ENCODE measurements around the gene HOXA4. TPM values are rescaled to one million over a fixed set of nuclear protein-coding genes. Genes with fewer than 3 reads are reported as not detected.

Gene HOXA4
- total RNA-seq, 2 experiments from 2014 or later: 0.25 TPM; not detected in 1

DNA sequence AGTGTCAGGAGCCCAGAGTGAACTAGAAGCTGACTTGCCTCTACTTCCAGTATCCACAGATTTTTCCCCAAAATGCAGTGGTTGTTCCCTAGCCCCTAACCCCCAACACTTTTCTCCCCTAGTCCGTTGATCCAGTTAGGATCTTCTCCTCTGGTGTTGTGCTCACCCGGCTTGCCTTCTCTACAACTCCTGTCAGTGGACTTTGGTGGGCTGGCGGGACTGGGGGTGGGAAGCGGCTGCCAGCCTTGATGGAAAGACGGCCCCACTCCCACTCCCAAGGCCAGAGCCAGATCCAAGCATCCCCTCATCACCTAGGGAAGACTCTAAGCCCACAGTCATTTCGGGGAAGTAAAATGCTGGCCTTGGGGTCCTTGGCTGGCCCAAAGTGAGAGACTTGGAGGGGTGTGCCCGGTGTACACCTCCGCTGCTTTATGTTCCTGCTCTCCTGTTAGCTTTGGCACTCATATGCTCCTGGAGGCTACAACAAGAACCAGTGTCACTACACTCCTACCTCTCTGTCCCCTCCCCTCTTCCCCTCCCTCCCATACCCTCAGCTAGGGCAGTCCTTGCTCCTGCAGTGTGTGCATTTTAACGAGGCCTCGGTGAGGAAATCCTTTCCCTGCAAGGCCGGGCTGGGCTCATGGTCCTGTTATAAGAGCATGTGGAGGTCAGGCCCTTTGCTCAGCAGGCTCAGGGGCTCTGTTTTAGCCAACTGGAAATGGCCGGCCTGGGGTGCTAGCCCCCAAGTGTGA, 44.5 kb upstream of the HOXA4 start:
- CTCF ChIA-PET: interaction anchor here (0.7 to 10.4 kb wide), 5 partner anchors 12 to 23 kb away, joined by 4 to 61 read pairs (median 7); partner anchors contain the start of gene HOXA3
- no peak for DNase-seq
- no peak for ATAC-seq
- peaks cover 15% of the 10 kb centered on the region for H3K4me1 Mint-ChIP-seq (ENCODE audit: low read depth)
- no peak overlapping the region for H3K27ac Mint-ChIP-seq
- intact Hi-C loops (cut with micrococcal nuclease): loop anchor here (5.0 kb wide), 1 partner anchor 67 kb away; the partner anchor contains the start of gene EVX1
- POLR2A ChIA-PET: no interaction called here
- no peaks in the 10 kb centered on the region for H3K9me3 Mint-ChIP-seq
- H3K36me3 Mint-ChIP-seq (ENCODE audit: low read depth): no peaks in the 10 kb centered on the region
- peaks cover 72% of the 10 kb centered on the region for H3K27me3 Mint-ChIP-seq
- TF ChIP-seq, protein P1, sequence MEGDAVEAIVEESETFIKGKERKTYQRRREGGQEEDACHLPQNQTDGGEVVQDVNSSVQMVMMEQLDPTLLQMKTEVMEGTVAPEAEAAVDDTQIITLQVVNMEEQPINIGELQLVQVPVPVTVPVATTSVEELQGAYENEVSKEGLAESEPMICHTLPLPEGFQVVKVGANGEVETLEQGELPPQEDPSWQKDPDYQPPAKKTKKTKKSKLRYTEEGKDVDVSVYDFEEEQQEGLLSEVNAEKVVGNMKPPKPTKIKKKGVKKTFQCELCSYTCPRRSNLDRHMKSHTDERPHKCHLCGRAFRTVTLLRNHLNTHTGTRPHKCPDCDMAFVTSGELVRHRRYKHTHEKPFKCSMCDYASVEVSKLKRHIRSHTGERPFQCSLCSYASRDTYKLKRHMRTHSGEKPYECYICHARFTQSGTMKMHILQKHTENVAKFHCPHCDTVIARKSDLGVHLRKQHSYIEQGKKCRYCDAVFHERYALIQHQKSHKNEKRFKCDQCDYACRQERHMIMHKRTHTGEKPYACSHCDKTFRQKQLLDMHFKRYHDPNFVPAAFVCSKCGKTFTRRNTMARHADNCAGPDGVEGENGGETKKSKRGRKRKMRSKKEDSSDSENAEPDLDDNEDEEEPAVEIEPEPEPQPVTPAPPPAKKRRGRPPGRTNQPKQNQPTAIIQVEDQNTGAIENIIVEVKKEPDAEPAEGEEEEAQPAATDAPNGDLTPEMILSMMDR (IDR thresholded peaks at IDR 0.05): no peak
- peak overlapping the region; percentile 12 for H3K4me3 Mint-ChIP-seq

DNA sequence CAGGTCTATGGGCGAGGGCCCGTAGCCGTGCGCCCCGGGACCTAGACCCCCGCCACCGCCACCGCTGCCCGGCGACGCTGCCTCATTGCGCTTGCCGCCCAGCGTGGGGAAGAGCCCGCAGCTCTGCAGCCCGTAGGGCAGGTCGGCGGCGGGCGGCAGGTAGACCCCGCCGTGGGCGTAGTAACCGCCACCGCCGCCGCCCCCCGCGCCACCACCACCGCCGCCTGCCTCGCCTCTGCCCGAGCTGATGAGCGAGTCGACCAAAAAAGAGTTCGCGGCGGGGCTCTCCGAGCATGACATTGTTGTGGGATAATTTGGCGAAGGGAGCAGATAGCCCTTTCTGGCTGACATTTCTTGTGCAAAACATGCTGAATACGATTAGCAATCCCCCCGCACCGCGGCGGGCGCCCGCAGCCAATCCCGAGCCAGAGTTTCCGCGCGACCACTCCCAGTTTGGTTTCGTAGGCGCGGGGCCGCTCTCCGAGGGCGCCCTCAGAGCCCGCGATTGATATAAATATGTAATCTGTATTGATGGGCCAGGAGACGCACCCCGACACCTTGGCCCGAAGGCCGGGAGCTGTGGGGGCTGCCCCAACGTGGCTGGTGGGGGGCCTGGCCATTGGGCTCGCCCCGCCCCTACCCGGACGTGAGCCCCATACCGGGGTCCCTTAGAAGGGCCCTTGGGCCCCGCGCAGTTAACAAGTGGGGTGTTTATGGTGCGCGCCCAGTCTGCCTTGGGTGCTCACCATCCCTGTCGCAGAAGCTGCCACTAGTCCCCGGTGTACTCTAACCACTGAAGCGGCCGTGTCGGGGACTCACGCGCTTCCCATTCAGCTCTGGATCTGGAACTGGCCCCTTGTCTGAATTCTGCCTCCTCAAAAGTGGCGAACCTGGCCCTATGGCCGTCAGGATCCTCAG, 43.7 kb upstream of the HOXA4 start, which contains the start of gene HOXA10:
HOXA10 (minus strand) TSS at position 365 of the 918 bp plus-strand sequence; CDS start at position 351, 14 bp downstream.
- POLR2A ChIA-PET: interaction anchor here (0.6 kb wide), 1 partner anchor 533 kb away, joined by 3 read pairs; no protein-coding TSS in a partner anchor
- TF ChIP-seq, protein P1 (IDR thresholded peaks at IDR 0.05): no peak
- no peaks in the 10 kb centered on the region for H3K36me3 Mint-ChIP-seq (ENCODE audit: low read depth)
- H3K4me1 Mint-ChIP-seq (ENCODE audit: low read depth): peaks cover 15% of the 10 kb centered on the region
- H3K27ac Mint-ChIP-seq: no peak within 1 kb of the TSS
- H3K9me3 Mint-ChIP-seq: no peaks in the 10 kb centered on the region
- H3K4me3 Mint-ChIP-seq: peak within 1 kb of the TSS; percentile 35
- CTCF ChIA-PET: interaction anchor here (1.3 to 10.4 kb wide), 5 partner anchors 10 to 22 kb away, joined by 4 to 61 read pairs (median 8); partner anchors contain the start of gene HOXA11
- H3K27me3 Mint-ChIP-seq: peaks cover 70% of the 10 kb centered on the region
- no peak for DNase-seq
- intact Hi-C loops (cut with micrococcal nuclease): loop anchor here (5.0 kb wide), 1 partner anchor 68 kb away; the partner anchor contains the start of gene EVX1
- no peak for ATAC-seq

DNA sequence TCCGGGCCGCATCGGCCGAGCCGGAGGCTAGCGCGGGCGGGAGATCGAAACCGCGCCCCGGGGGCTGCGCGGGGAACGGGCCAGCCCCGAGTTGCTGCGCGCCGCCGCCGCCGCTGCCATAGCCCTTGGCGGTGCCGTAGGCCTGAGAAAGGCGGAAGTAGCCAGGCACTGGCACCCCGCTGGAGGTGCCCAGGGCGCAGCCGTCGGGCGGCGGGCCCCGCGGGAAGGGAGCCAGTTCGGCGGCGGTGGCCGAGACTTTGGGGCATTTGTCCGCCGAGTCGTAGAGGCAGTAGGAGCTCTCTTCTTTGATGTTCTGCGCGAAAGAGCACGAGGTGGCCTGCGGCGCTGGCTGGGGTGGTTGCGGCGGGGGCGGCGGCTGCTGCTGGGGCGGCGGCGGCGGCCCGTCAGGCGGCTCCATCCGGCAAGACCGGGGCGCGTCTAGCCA, 43.0 kb upstream of the HOXA4 start:
- no peaks in the 10 kb centered on the region for H3K9me3 Mint-ChIP-seq
- peaks cover 19% of the 10 kb centered on the region for H3K4me1 Mint-ChIP-seq (ENCODE audit: low read depth)
- ATAC-seq: peak; percentile 68
- ChIA-PET CTCF (interaction anchor here (0.6 to 10.4 kb wide), 6 partner anchors 11 to 24 kb away, joined by 3 to 61 read pairs (median 8); partner anchors contain the start of gene HOXA11), POLR2A (interaction anchor here (0.6 to 0.9 kb wide), 2 partner anchors 14 to 532 kb away, joined by 3 read pairs; no protein-coding TSS in a partner anchor)
- intact Hi-C loops (cut with micrococcal nuclease): loop anchor here (5.0 kb wide), 1 partner anchor 69 kb away; the partner anchor contains the start of gene EVX1
- DNase-seq: no peak
- peaks cover 72% of the 10 kb centered on the region for H3K27me3 Mint-ChIP-seq
- TF ChIP-seq, protein P1 (IDR thresholded peaks at IDR 0.05): no peak
- no peak overlapping the region for H3K4me3 Mint-ChIP-seq
- no peak overlapping the region for H3K27ac Mint-ChIP-seq
- H3K36me3 Mint-ChIP-seq (ENCODE audit: low read depth): no peaks in the 10 kb centered on the region

DNA sequence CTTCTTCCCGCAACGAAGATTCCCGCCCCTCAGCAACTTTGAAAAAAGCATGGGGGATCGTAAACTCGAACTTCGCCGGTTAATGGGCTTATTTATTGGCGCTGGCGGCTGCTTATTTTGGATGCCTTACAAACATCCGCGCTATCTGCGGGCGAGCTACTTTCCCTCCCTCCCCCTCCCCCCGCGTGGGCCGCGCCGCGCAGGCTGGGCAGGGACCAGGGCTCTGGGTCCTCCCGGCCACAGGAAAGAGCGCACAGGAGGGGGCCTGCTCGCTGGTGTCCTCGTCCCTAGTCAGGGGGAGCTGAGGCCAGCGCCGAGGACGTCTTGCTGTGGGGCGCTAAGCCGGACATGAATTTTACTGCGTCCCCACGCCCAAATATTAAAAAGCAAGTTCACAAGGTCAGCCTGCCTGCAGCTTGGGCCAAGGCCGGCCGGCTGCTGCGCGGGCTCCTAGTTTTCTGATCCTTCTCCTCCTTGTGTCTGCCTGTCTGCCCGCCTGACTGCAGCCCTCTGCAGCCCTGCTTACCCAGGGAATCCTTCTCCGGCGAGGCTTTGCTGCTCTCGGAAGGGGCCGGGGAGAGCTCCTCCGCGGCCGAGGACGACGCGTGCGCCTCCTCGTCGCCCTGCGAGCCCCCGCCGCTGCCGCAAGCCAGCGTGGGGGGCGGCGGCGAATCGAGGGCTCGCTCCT, 42.4 kb upstream of the HOXA4 start:
- H3K27ac Mint-ChIP-seq: no peak overlapping the region
- H3K27me3 Mint-ChIP-seq: peaks cover 72% of the 10 kb centered on the region
- TF ChIP-seq, protein P1 (IDR thresholded peaks at IDR 0.05): no peak
- H3K4me1 Mint-ChIP-seq (ENCODE audit: low read depth): peaks cover 20% of the 10 kb centered on the region
- no peaks in the 10 kb centered on the region for H3K36me3 Mint-ChIP-seq (ENCODE audit: low read depth)
- intact Hi-C loops (cut with micrococcal nuclease): loop anchor here (5.0 kb wide), 1 partner anchor 69 kb away; the partner anchor contains the start of gene EVX1
- H3K9me3 Mint-ChIP-seq: no peaks in the 10 kb centered on the region
- ATAC-seq: peak; percentile 32
- CTCF ChIA-PET: interaction anchor here (0.6 to 10.4 kb wide), 7 partner anchors 11 to 24 kb away, joined by 3 to 61 read pairs (median 7); partner anchors contain the start of gene HOXA11
- POLR2A ChIA-PET: interaction anchor here (0.9 kb wide), 1 partner anchor 14 kb away, joined by 3 read pairs; no protein-coding TSS in a partner anchor
- DNase-seq: no peak
- peak overlapping the region; percentile 7 for H3K4me3 Mint-ChIP-seq
